SU-DHL-6 (cell line): ENCODE measurements around the gene SLC30A7.

Source experiments
- H2AFZ ChIP-seq: fragments of 200-600 bp; sonication (generic); 2 replicates; pipeline ENCODE4 v1.6.1; 2014; ENCODE audit warnings: low read depth, mild to moderate bottlenecking, moderate library complexity, mixed read lengths, antibody characterized with exemption, low read length; ENCODE audit not compliant: severe bottlenecking
- H3F3A ChIP-seq: fragments of 200-600 bp; shearing (Covaris generic); 2 replicates; pipeline ENCODE4 v1.6.0; 2016; ENCODE audit warnings: antibody characterized with exemption, mild to moderate bottlenecking; ENCODE audit not compliant: insufficient read depth
- H3K27ac ChIP-seq: fragments of 200-600 bp; sonication (generic); 2 replicates; pipeline ENCODE4 v1.5.1; 2016; ENCODE audit warnings: low read depth, mild to moderate bottlenecking, low read length, moderate library complexity, mixed read lengths
- H3K27me3 ChIP-seq: fragments of 200-600 bp; sonication (generic), shearing (Covaris generic); 2 replicates; pipeline ENCODE4 v1.6.0; 2014; ENCODE audit warnings: mild to moderate bottlenecking, low read length
- H3K36me3 ChIP-seq: fragments of 200-600 bp; sonication (generic); 2 replicates; pipeline ENCODE4 v1.6.1; 2014; ENCODE audit warnings: mild to moderate bottlenecking, low read length, mixed read lengths
- H3K4me2 ChIP-seq: fragments of 300-600, 200-600 bp; shearing (Covaris generic), sonication (generic); 2 replicates; pipeline ENCODE4 v1.6.0; 2014; ENCODE audit warnings: low read length, low read depth, mild to moderate bottlenecking; ENCODE audit not compliant: poor library complexity, severe bottlenecking
- H3K4me3 ChIP-seq: fragments of 200-600 bp; sonication (generic); 2 replicates; pipeline ENCODE4 v1.5.1; 2014; ENCODE audit warnings: antibody characterized with exemption, low read length, mild to moderate bottlenecking, mixed read lengths; ENCODE audit not compliant: insufficient read depth, poor library complexity, severe bottlenecking
- H3K79me2 ChIP-seq: fragments of 200-600 bp; sonication (generic); 2 replicates; pipeline ENCODE4 v1.6.1; 2014; ENCODE audit warnings: mild to moderate bottlenecking, low read length, moderate library complexity; ENCODE audit not compliant: insufficient read depth
- H3K9ac ChIP-seq: fragments of 200-600 bp; sonication (generic); 2 replicates; pipeline ENCODE4 v1.7.0; 2014; ENCODE audit warnings: mild to moderate bottlenecking, low read length
- H3K9me2 ChIP-seq: fragments of 200-600 bp; sonication (generic); replicated peaks from 2 replicates; pipeline ENCODE4 v1.6.1; 2014; ENCODE audit warnings: low read length; ENCODE audit not compliant: insufficient read depth
- H3K9me3 ChIP-seq: fragments of 200-600 bp; sonication (generic); 2 replicates; pipeline ENCODE4 v1.6.1; 2014; ENCODE audit warnings: low read length, mixed read lengths; ENCODE audit not compliant: insufficient read depth
- H4K20me1 ChIP-seq: fragments of 200-600 bp; sonication (generic); 2 replicates; pipeline ENCODE4 v1.6.1; 2014; ENCODE audit warnings: low read depth, mild to moderate bottlenecking, antibody characterized with exemption, low read length, moderate library complexity, mixed read lengths
- EZH2phosphoT487 ChIP-seq: fragments of 200-600 bp; sonication (generic), shearing (Covaris generic); conservative IDR thresholded peaks from 2 replicates; pipeline ENCODE4 v1.6.1; 2018; ENCODE audit warnings: mild to moderate bottlenecking, antibody characterized with exemption, low read length, moderate library complexity, mixed read lengths
- TF ChIP-seq, protein P1 (sequence below): fragments of 200-600 bp; sonication (generic); IDR thresholded peaks from one replicate; pipeline ENCODE4 v1.5.1; 2017; ENCODE audit warnings: antibody characterized with exemption, mild to moderate bottlenecking, low read length, moderate library complexity; ENCODE audit not compliant: insufficient read depth, poor library complexity, severe bottlenecking

SLC30A7 gene

DNA sequence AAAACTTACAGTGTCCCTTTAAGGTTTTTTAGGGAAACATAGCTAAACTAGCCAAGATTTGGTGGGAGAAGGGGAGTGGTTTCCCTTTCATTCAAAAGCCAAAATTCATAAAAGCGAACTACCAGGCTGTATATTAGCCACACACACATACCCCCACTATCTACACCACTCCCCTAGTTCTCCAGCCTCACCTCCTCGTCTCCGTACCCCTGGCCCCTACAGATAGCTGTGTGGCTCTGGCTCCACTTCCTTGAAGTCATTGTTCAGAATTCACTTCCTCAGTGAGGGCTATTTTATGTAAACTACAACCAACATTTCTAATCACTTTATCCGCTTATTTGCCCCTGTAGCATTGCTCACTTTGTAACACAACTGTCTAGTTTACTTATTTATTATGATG is 135.0 kb downstream of the SLC30A7 start:
- Histone ChIP-seq H3F3A (no peaks in the 10 kb centered on the region), H3K27ac (no peak overlapping the region), H3K4me2 (no peak overlapping the region), H3K4me3 (no peak overlapping the region), H2AFZ (no peak overlapping the region), H3K9me3 (no peaks in the 10 kb centered on the region), H3K36me3 (peaks cover 4% of the 10 kb centered on the region; the same call in 1 of the 2 replicates), H4K20me1 (no peaks in the 10 kb centered on the region), H3K79me2 (peaks cover 91% of the 10 kb centered on the region), H3K9ac (no peak overlapping the region), H3K27me3 (no peaks in the 10 kb centered on the region), H3K9me2 (no peaks in the 10 kb centered on the region)
- TF ChIP-seq, protein P1, sequence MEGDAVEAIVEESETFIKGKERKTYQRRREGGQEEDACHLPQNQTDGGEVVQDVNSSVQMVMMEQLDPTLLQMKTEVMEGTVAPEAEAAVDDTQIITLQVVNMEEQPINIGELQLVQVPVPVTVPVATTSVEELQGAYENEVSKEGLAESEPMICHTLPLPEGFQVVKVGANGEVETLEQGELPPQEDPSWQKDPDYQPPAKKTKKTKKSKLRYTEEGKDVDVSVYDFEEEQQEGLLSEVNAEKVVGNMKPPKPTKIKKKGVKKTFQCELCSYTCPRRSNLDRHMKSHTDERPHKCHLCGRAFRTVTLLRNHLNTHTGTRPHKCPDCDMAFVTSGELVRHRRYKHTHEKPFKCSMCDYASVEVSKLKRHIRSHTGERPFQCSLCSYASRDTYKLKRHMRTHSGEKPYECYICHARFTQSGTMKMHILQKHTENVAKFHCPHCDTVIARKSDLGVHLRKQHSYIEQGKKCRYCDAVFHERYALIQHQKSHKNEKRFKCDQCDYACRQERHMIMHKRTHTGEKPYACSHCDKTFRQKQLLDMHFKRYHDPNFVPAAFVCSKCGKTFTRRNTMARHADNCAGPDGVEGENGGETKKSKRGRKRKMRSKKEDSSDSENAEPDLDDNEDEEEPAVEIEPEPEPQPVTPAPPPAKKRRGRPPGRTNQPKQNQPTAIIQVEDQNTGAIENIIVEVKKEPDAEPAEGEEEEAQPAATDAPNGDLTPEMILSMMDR = no peak
- TF ChIP-seq EZH2phosphoT487 = no peak
